CD4-positive, alpha-beta T cell (primary cell): ENCODE measurements around the gene LRRC70. TPM values are rescaled to one million over a fixed set of nuclear protein-coding genes. Genes with fewer than 3 reads are reported as not detected.

ENCODE experiments used
- ATAC-seq: fragments of 200-7000 bp; cut with Tn5 transposase; one replicate; pipeline ENCODE4 v1.10.0; 2022; ENCODE audit warnings: mild to moderate bottlenecking; ENCODE audit not compliant: poor library complexity
- CTCF ChIA-PET: fragments of 350-600 bp; sonication (Branson Sonifier 250); formaldehyde crosslinking; loops from one replicate; lab custom pipeline; 2021; ENCODE audit warnings: antibody characterized with exemption, inconsistent platforms; lab: Charles Lee
- POLR2A ChIA-PET: fragments of 350-600 bp; sonication (Branson Sonifier 250); formaldehyde crosslinking; loops from one replicate; lab custom pipeline; 2021; ENCODE audit warnings: antibody characterized with exemption, inconsistent platforms; lab: Charles Lee
- DNase-seq, 14 experiments: peaks; one replicate each; pipeline ENCODE4 v3.0.0-alpha.2; 2013 to 2020; ENCODE audit warnings: mixed read lengths in 2 of 14
- H3K27ac ChIP-seq, 2 donors: one replicate each; pipeline versions ENCODE4 v1.5.1 to v1.7.0; 2013; ENCODE audit warnings: low read length in 2 of 2, low read depth in 1 of 2, mild to moderate bottlenecking in 1 of 2
- H3K27me3 ChIP-seq, 2 experiments: 1 replicate in 1 of 2; 2 replicates in 1 of 2; pipeline versions ENCODE4 v1.6.1 to v1.7.0; 2013; ENCODE audit warnings: low read length in 2 of 2, control low read depth in 1 of 2, mild to moderate bottlenecking in 1 of 2, moderate library complexity in 1 of 2; ENCODE audit not compliant: insufficient read depth in 2 of 2, control insufficient read depth in 1 of 2
- H3K36me3 ChIP-seq: one replicate; pipeline ENCODE4 v1.6.1; 2013; ENCODE audit warnings: low read length, control low read depth; ENCODE audit not compliant: insufficient read depth
- H3K4me1 ChIP-seq: one replicate; pipeline ENCODE4 v1.6.1; 2013; ENCODE audit warnings: low read length, control low read depth; ENCODE audit not compliant: insufficient read depth
- H3K4me3 ChIP-seq: one replicate; pipeline ENCODE4 v1.5.1; 2013; ENCODE audit warnings: mild to moderate bottlenecking, low read length, moderate library complexity
- H3K9me3 ChIP-seq, 2 experiments: 1 replicate in 1 of 2; 2 replicates in 1 of 2; pipeline versions ENCODE4 v1.6.1 to v1.7.0; 2013; ENCODE audit warnings: low read length in 2 of 2, mild to moderate bottlenecking in 2 of 2, control low read depth in 1 of 2, moderate library complexity in 1 of 2; ENCODE audit not compliant: control insufficient read depth in 1 of 2, insufficient read depth in 1 of 2
- H3K27ac Mint-ChIP-seq: one replicate; pipeline ENCODE4 v1.8.0; 2020; ENCODE audit warnings: mixed read lengths
- H3K27me3 Mint-ChIP-seq: one replicate; pipeline ENCODE4 v1.8.0; 2021; ENCODE audit warnings: mixed read lengths
- H3K36me3 Mint-ChIP-seq: one replicate; pipeline ENCODE4 v1.8.0; 2021; ENCODE audit warnings: low read depth, mixed read lengths
- H3K4me1 Mint-ChIP-seq: one replicate; pipeline ENCODE4 v1.8.0; 2021; ENCODE audit warnings: low read depth, mixed read lengths
- H3K4me3 Mint-ChIP-seq: one replicate; pipeline ENCODE4 v1.8.0; 2020; ENCODE audit warnings: mild to moderate bottlenecking, mixed read lengths
- H3K9me3 Mint-ChIP-seq: one replicate; pipeline ENCODE4 v1.8.0; 2020; ENCODE audit warnings: mixed read lengths
- intact Hi-C, 2 experiments: fragments of 100-400 bp; cut with DNase I in 1 of 2; cut with micrococcal nuclease in 1 of 2; formaldehyde crosslinking; loops; one replicate each; pipeline versions ENCODE4 v1.15.1 to v1.9.0; 2023 to 2025; cut with DNase I, micrococcal nuclease
- total RNA-seq, 174 experiments: library from RNA in 2 of 174; stranded (reverse) in 2 of 174; gene quantifications; one replicate each; pipeline ENCODE4 v1.2.3 and lab custom pipeline; 2021 to 2026
- TF ChIP-seq, protein P1 (sequence below): fragments of 200-600 bp; IDR thresholded peaks from one replicate; pipeline ENCODE4 v1.8.0; 2022; ENCODE audit warnings: antibody characterized with exemption, mild to moderate bottlenecking

LRRC70 gene
- total RNA-seq, 2 experiments from 2014 or later: 6.1 to 7.3 TPM

DNA sequence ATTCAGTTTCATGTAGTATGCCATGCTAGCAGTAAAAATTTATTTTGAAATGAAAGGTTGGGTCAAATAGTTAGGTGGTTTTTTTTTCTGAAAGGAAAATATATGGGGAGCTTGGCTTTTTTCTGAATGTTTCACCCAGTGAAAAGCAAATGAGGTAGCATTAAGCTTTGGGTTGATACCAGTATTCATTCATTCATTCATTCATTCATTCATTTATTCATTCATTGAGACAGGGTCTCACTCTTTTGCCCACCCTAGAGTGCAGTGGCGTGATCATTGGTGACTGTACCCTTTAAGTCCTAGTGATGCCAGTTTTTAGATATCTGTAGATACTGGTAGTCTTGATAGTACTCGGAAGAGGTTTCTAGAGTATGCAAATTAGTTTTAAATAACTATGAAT, 42.4 kb upstream of the LRRC70 start:
- DNase-seq: no peak
- CTCF ChIA-PET: no interaction called here
- no peak for ATAC-seq
- peaks cover 16% of the 10 kb centered on the region for H3K36me3 ChIP-seq
- Mint-ChIP-seq H3K36me3 (peaks cover 48% of the 10 kb centered on the region), H3K4me3 (no peak overlapping the region), H3K27me3 (no peaks in the 10 kb centered on the region), H3K9me3 (no peaks in the 10 kb centered on the region), H3K27ac (no peak overlapping the region), H3K4me1 (no peaks in the 10 kb centered on the region)
- no peak overlapping the region for H3K4me3 ChIP-seq
- H3K27me3 ChIP-seq: no peaks in the 10 kb centered on the region
- H3K9me3 ChIP-seq: no peaks in the 10 kb centered on the region
- H3K4me1 ChIP-seq: no peaks in the 10 kb centered on the region
- POLR2A ChIA-PET: no interaction called here
- TF ChIP-seq, protein P1, sequence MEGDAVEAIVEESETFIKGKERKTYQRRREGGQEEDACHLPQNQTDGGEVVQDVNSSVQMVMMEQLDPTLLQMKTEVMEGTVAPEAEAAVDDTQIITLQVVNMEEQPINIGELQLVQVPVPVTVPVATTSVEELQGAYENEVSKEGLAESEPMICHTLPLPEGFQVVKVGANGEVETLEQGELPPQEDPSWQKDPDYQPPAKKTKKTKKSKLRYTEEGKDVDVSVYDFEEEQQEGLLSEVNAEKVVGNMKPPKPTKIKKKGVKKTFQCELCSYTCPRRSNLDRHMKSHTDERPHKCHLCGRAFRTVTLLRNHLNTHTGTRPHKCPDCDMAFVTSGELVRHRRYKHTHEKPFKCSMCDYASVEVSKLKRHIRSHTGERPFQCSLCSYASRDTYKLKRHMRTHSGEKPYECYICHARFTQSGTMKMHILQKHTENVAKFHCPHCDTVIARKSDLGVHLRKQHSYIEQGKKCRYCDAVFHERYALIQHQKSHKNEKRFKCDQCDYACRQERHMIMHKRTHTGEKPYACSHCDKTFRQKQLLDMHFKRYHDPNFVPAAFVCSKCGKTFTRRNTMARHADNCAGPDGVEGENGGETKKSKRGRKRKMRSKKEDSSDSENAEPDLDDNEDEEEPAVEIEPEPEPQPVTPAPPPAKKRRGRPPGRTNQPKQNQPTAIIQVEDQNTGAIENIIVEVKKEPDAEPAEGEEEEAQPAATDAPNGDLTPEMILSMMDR: no peak
- no peak overlapping the region for H3K27ac ChIP-seq
- intact Hi-C loops: no loop called here

GRCh38 chr5:62536783-62537182, 41.8 kb upstream of the LRRC70 start:
- TF ChIP-seq, protein P1: no peak
- peaks cover 42% of the 10 kb centered on the region for H3K36me3 Mint-ChIP-seq
- no peak overlapping the region for H3K4me3 Mint-ChIP-seq
- ChIA-PET POLR2A (no interaction called here), CTCF (no interaction called here)
- H3K36me3 ChIP-seq: peaks cover 12% of the 10 kb centered on the region
- no peaks in the 10 kb centered on the region for H3K27me3 Mint-ChIP-seq
- no peaks in the 10 kb centered on the region for H3K9me3 Mint-ChIP-seq
- no peaks in the 10 kb centered on the region for H3K27me3 ChIP-seq
- no peaks in the 10 kb centered on the region for H3K4me1 ChIP-seq
- H3K27ac Mint-ChIP-seq: no peak overlapping the region
- no peaks in the 10 kb centered on the region for H3K4me1 Mint-ChIP-seq
- ATAC-seq (no peak), DNase-seq (no peak)
- no peak overlapping the region for H3K27ac ChIP-seq
- H3K9me3 ChIP-seq: no peaks in the 10 kb centered on the region
- intact Hi-C loops: no loop called here
- no peak overlapping the region for H3K4me3 ChIP-seq

DNA sequence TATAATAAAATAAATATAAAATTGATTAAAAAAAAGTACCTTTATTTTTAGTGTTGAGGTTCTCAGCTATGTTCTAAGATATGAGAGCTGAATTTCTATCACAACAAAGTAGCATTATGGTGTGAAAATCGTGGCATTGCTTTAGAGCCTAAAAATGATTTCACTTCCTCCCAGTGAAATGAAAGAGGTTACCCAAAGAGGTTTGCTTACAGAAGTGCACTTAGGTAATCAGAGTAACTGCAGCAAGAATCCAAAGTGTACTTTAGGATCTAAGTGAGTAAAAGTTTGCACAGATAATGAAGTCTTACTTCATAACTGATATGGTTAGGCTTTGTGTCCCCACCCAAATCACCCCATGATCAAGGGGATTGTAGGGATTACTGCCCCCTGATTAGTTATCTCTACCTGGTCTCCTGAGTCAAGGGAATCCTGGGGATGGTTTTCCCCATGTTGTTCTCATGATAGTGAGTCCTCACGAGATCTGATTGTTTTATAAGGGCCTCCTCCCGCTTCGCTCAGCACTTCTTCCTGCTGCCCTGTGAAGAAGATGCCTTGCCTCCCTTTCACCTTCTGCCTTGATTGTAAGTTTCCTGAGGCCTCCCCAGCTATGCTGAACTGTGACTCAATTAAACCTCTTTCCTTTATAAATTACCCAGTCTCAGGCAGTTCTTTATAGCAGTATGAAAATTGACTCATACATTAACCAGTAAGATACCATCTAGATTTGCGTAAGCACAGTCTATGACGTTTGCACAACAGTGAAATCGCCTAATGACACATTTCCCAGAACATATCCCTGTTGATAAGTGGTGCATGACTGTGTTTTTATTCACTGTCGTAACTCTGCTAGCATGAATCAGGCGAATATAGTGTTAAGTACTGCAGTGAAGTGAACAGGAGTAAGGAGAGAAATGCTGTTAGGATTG, 40.3 kb upstream of the LRRC70 start:
- Histone ChIP-seq H3K36me3 (peaks cover 9% of the 10 kb centered on the region), H3K4me3 (no peak overlapping the region), H3K9me3 (no peaks in the 10 kb centered on the region), H3K4me1 (no peaks in the 10 kb centered on the region), H3K27me3 (no peaks in the 10 kb centered on the region), H3K27ac (no peak overlapping the region)
- intact Hi-C loops: no loop called here
- Mint-ChIP-seq H3K27me3 (no peaks in the 10 kb centered on the region), H3K4me1 (no peaks in the 10 kb centered on the region), H3K4me3 (no peak overlapping the region), H3K27ac (no peak overlapping the region), H3K36me3 (peaks cover 40% of the 10 kb centered on the region), H3K9me3 (no peaks in the 10 kb centered on the region)
- ChIA-PET POLR2A (no interaction called here), CTCF (no interaction called here)
- ATAC-seq (no peak), DNase-seq (peak in 1 of 14 experiments; percentile 22)
- TF ChIP-seq, protein P1: no peak
